ELF-1 (cell line): ENCODE data around the gene SH3D19.
"Not testable (repeated sequence)": the region's sequence is repeated elsewhere in the genome, so short reads cannot be mapped to it uniquely, and the experiment has no call there.

Source experiments
- DNase-seq: peaks from one replicate; pipeline ENCODE4 v3.0.0-alpha.2; 2016; ENCODE audit warnings: low read depth, low spot score

SH3D19 gene

DNA sequence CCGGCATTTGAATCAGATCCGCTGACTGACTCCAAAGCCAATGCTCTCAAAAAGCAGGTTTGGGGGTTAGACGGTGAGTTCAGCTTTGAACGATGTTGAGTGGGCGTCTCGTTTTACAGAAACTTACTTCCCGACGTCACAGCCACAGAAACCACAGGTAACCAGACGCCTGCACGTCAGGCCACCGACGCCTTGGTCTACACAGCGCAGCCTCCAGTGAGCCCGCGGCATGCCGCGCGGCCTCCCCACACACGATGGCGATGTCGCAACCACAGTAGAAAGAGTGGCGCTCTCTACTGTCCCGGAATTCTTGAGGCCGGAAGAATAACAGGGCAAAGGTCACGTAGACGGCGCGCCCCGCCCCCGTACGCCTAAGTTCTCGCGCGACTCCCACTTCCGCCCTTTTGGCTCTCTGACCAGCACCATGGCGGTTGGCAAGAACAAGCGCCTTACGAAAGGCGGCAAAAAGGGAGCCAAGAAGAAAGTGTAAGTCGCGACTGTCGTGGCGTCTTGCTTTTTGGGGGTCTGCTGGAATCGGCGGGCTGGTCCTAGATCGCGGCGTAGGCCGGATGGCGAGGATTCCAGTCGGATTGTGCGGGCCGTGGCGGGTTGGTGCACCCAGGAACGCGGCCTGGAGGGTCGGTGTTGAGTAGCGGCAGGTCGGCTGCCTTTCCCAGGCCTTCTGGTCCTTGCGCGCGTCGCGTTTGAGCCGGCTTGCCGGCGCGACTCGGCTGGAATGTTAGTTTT is 226.0 kb downstream of the SH3D19 start, which contains the start of gene RPS3A:
TSS of gene RPS3A (plus strand) at position 400 of the 747 bp plus-strand sequence. CDS start at position 425, 25 bp downstream.
- peak; percentile 99 for DNase-seq

DNA sequence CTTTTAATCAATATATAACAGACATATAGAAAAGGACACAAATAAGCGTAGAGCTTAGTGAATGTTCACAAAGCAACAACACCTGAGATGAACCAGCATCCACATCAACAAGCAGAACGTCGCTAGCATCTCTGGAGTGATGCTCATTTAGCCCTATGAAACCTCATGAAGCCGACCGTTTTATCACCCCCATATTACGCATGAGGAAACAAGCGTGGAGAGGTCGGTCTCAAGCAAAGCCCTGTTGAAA is 226.5 kb downstream of the SH3D19 start:
- DNase-seq: no peak

DNA sequence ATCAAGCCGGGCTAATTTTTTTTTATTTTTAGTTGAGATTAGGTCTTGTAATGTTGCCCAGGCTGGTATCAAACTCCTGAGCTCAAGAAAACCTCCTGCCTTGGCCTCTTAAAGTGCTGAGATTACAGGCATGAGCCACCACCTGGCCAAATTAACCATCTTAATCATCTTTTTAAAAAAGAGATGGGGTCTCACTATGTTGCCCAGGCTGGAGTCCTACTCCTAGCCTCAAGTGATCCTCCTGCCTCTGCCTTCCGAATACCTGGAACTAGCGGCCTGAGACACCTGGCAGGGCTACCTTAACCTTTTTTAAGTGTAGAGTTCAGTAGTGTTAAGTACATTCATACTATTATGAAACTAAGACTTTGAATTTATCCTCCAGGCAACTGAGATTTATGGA is 227.6 kb downstream of the SH3D19 start:
- DNase-seq: no peak

DNA sequence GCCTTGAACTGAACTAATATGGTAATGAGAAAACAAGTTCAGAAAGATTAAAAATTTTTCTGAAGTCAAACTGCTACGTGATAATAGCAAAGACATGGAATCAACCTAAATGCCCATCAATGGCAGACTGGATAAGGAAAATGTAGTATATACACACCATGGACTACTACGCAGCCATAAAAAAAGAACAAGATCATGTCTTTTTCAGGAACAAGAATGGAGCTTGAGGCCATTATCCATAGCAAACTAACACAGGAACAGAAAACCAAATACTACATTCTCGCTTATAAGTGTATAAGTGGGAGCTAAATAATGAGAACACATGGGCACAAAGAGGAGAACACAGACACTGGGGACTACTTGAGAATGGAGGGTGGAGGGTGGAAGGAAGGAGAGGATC is 230.3 kb downstream of the SH3D19 start:
- DNase-seq: no peak

DNA sequence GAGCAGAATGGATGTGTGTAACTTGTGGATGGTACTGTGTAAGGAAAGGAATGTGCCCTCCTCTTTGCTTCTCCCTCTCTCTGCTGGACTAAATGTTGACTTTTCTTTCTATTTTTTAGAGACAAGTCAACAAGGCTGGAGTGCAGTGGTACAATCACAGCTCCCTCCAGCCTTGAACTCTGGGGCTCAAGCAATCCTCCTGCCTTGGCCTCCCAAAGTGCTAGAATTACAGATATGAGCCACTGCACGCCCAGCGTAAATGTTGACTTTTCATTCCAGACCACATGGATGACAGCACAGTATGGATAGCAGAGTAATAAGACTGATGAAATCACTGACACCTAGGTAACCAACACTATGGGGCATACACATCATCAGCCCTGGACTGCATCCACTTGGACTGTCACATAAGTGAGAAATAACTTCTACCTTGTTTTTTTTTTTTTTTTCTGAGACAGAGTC is 231.1 kb downstream of the SH3D19 start:
- DNase-seq: no peak

DNA sequence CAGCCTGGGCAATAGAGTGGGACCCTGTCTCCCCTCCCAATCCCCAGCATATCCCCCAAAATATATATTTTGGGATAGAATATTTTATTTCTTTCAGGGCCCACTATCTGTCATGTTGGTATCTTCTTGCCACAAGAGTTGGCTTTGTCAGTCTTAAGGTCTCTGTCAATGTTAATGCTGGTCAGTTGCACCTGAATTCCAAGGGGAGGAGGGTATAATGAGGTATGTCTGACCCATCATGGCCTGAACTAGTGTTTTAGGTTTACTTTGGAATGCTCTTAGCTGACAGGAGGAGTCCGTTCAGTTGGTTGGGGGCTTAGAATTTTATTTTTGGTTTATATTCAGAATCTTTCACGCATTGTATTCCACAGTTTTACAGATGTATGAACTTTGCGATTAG is 232.2 kb downstream of the SH3D19 start:
- DNase-seq: no peak

DNA sequence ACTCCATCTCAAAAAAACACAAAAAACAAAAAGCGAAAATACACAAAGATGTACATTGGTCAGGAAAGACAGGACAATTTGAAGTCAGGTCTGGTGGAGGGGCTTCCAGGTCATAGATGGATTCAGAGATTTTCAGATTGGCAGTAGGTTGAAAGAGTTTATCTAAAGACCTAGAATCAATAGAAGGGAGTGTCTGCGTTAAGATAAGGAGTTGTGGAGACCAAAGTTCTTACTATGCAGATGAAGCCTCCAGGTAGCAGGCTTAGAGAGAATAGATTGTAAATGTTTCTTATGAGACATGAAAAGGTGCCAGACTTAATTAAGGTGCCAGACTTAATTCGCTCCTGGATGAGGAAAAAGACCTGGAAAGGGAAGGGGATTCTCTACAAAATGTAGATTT is 232.9 kb downstream of the SH3D19 start:
- DNase-seq: no peak

DNA sequence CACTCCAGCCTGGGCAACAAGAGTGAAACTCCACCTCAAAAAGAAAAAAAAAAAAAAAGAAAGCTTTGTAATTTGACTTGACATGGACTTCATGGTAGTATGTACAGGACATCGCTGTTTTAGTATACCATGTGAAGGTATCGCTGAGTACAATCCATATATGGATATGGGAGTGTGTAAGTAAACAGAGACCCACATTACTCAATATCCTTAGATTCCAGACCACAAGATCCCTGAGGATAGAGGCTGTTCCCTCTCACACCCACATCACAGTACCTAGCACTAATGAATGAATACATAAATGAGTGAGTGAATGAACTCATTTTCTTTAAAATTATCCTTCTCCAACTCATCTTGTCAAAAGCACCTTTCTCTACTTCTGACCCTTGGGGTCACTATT is 234.4 kb downstream of the SH3D19 start:
- DNase-seq: no peak

DNA sequence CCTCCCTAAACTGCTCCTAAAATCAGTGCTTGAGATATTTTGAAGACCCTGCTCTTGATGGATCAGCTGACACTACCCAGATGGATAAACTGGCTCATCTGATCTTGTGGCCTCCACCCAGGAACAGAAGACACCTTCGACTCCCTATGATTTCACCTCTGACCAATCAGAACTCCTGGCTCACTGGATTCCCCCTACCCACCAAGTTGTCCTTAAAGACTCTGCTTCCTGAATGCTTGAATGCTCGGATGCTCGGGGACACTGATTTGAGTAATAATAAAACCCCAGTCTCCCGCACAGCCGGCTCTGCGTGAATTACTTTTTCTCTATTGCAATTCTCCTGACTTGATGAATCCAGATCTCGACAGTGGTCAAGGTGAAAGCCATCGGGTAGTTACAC is 237.9 kb downstream of the SH3D19 start:
- DNase-seq: no peak

DNA sequence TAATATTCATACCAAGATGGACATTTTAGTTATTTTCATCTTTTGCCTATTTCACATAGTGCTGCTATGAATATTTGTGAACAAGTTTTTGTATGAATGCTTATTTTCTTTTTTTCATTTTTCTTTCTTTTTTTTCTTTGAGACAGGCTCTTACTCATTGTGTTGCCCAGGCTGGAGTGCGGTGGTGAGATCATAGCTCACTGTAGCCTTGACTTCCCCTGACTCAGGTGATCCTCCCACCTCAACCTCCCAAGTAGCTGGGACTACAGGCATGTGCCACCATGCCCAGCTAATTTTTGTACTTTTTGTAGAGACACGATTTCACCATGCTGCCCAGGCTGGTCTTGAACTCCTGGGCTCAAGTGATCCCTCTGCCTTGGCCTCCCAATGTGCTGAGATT is 247.4 kb downstream of the SH3D19 start:
- not testable (repeated sequence) for DNase-seq

DNA sequence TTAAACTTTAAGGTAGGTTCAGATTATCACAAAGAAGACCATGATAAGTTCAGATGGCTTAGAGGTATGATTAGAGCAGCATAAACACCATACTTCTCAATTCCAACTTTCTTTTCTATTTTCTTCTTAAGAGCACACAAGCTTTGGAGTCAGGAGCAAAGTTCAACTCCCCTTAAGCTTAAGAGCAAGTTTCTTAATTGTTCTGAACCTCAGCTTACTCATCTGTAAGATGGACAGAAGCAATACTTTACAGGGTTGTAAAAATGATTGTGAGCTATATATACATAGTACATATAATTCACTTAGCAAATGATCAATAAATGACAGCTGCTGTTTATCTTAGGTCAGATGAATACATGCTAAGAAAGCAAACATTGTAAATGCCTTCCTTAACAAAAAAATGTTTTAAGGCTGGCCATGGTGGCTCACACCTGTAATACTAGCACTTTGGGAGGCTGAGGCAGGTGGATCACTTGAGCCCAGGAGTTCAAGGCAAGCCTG is 250.9 kb downstream of the SH3D19 start:
- DNase-seq: no peak
